A549 (cell line): Measurements from ENCODE around the gene SDF2L1. TPM values are rescaled to one million over a fixed set of nuclear protein-coding genes. Genes with fewer than 3 reads are reported as not detected.

Source experiments
- ATAC-seq, 2 experiments: fragments of 200-7000 bp in 1 of 2; fragments of >200 bp in 1 of 2; cut with Nextera tagmentation in 1 of 2; cut with Tn5 transposase in 1 of 2; 3 replicates each; pipeline versions ENCODE4 v1.8.0 to v1.9.1; 2018 to 2020; ENCODE audit warnings: mild to moderate bottlenecking in 1 of 2, moderate library complexity in 1 of 2
- CTCF ChIA-PET: fragments of 300-600 bp; sonication (Branson Sonifier 250); formaldehyde crosslinking; extraction: SDS; loops from one replicate; lab custom pipeline; 2021; ENCODE audit warnings: antibody characterized with exemption, inconsistent platforms; lab: Yijun Ruan, JAX
- POLR2A ChIA-PET: fragments of 350-600 bp; formaldehyde crosslinking; extraction: SDS; loops from one replicate; lab custom pipeline; 2021; ENCODE audit warnings: antibody characterized with exemption, inconsistent platforms; lab: Yijun Ruan, JAX
- DNase-seq, 2 experiments: peaks; one replicate each; pipeline versions ENCODE4 v3.0.0 to v3.0.0-alpha.2; 2011 to 2016; ENCODE audit warnings: low read depth in 1 of 2, low spot score in 1 of 2
- FAIRE-seq: peaks from 2 replicates; lab custom pipeline; 2011; peaks lifted over from hg19 to GRCh38; lab: Jason Lieb, UNC
- H3K27ac ChIP-seq, 2 experiments: fragments of >200 bp; sonication (Bioruptor Twin); formaldehyde crosslinking; 3 replicates each; pipeline ENCODE4 v1.5.1; 2016 to 2017
- H3K4me1 ChIP-seq: fragments of >200 bp; sonication (Bioruptor Twin); formaldehyde crosslinking; 3 replicates; pipeline ENCODE4 v1.6.1; 2016
- H3K4me2 ChIP-seq: fragments of >200 bp; sonication (Bioruptor Twin); formaldehyde crosslinking; 3 replicates; pipeline ENCODE4 v1.6.1; 2016
- H3K4me3 ChIP-seq: fragments of >200 bp; sonication (Bioruptor Twin); formaldehyde crosslinking; 3 replicates; pipeline ENCODE4 v1.5.1; 2016
- H3K9me3 ChIP-seq: fragments of >200 bp; sonication (Bioruptor Twin); formaldehyde crosslinking; 3 replicates; pipeline ENCODE4 v1.6.1; 2016
- EHF ChIP-seq: fragments of 250-450 bp; sonication (Bioruptor Pico); IDR thresholded peaks from 2 replicates; pipeline ENCODE4 v1.5.0; 2020; ENCODE audit warnings: mild to moderate bottlenecking
- EP300 ChIP-seq, 2 experiments: fragments of >200 bp; sonication (Bioruptor Twin); formaldehyde crosslinking; IDR thresholded peaks; 2 replicates in 1 of 2; 3 replicates in 1 of 2; pipeline ENCODE4 v1.6.1; 2016 to 2017
- ESRRA ChIP-seq: fragments of 150-350 bp; IDR thresholded peaks from 2 replicates; pipeline ENCODE4 v1.6.1; 2014; ENCODE audit warnings: mild to moderate bottlenecking, low read length, borderline replicate concordance
- FOSL2 ChIP-seq, 2 experiments: fragments of 450-650 bp in 1 of 2; fragments of >200 bp in 1 of 2; sonication (Bioruptor Twin) in 1 of 2; formaldehyde crosslinking; IDR thresholded peaks; 2 replicates each; pipeline versions ENCODE4 v1.5.0 to v1.6.1; 2016 to 2020; ENCODE audit warnings: mild to moderate bottlenecking in 1 of 2, moderate library complexity in 1 of 2
- JUN ChIP-seq, 2 experiments: fragments of >200 bp; sonication (Bioruptor Twin); formaldehyde crosslinking; IDR thresholded peaks; 2 replicates in 1 of 2; 3 replicates in 1 of 2; pipeline ENCODE4 v1.6.1; 2016 to 2017
- KDM1A ChIP-seq: fragments of 200-600 bp; sonication (generic); IDR thresholded peaks from 2 replicates; pipeline ENCODE4 v1.6.1; 2016; ENCODE audit warnings: low read depth, mild to moderate bottlenecking
- MAFK ChIP-seq: fragments of 450-650 bp; IDR thresholded peaks from 2 replicates; pipeline ENCODE4 v1.6.1; 2014; ENCODE audit not compliant: partially characterized antibody
- PHF8 ChIP-seq: fragments of 200-600 bp; sonication (generic); IDR thresholded peaks from 2 replicates; pipeline ENCODE4 v1.6.1; 2016; ENCODE audit warnings: low read depth, mild to moderate bottlenecking, antibody characterized with exemption, moderate library complexity, borderline replicate concordance
- RARB ChIP-seq: fragments of 250-450 bp; sonication (Bioruptor Pico); IDR thresholded peaks from 2 replicates; pipeline ENCODE4 v1.8.0; 2021; ENCODE audit warnings: mild to moderate bottlenecking, moderate library complexity
- RNF2 ChIP-seq: fragments of 200-600 bp; sonication (generic); IDR thresholded peaks from 2 replicates; pipeline ENCODE4 v1.6.1; 2016; ENCODE audit warnings: low read depth, mild to moderate bottlenecking, antibody characterized with exemption, moderate library complexity, borderline replicate concordance
- SREBF2 ChIP-seq: fragments of 450-650 bp; IDR thresholded peaks from 2 replicates; pipeline ENCODE4 v1.6.1; 2014; ENCODE audit warnings: mild to moderate bottlenecking, moderate library complexity
- TFCP2L1 ChIP-seq: fragments of 250-450 bp; sonication (Bioruptor Pico); IDR thresholded peaks from 2 replicates; pipeline ENCODE4 v1.5.0; 2021; ENCODE audit warnings: mild to moderate bottlenecking
- TP53 ChIP-seq: fragments of 250-450 bp; sonication (Bioruptor Pico); IDR thresholded peaks from 2 replicates; pipeline ENCODE4 v1.5.0; 2021; ENCODE audit warnings: mild to moderate bottlenecking, moderate library complexity
- ZFP36 ChIP-seq: fragments of 450-650 bp; IDR thresholded peaks from 2 replicates; pipeline ENCODE4 v1.6.1; 2014; ENCODE audit warnings: borderline replicate concordance; ENCODE audit not compliant: partially characterized antibody
- ZNF302 ChIP-seq: fragments of 250-450 bp; sonication (Bioruptor Pico); IDR thresholded peaks from 2 replicates; pipeline ENCODE4 v1.9.0; 2021; ENCODE audit warnings: inconsistent platforms, mild to moderate bottlenecking, moderate library complexity
- WGBS: methylation state at CpG from one replicate; pipeline ENCODE4 v1.1.6; 2017; ENCODE audit errors: missing lambda C conversion rate; 5-methylcytosine and 5-hydroxymethylcytosine counted together
- polyA plus RNA-seq, 4 experiments: library from polyadenylated mRNA; depleted of rRNA in 3 of 4; stranded (reverse); fragments of >200 nt; fragmentation: RNase III in 1 of 4; extraction: RNeasy Plus Mini Kit Qiagen cat#74134 plus additional on column Dnase treatment in 1 of 4; gene quantifications; 2 replicates in 3 of 4; 3 replicates in 1 of 4; pipeline ENCODE4 v1.2.3, GENCODE V29; 2011 to 2017
- TF ChIP-seq, protein P1 (sequence below): fragments of 150-350 bp; IDR thresholded peaks from 2 replicates; pipeline ENCODE4 v1.6.1; 2014; ENCODE audit warnings: low read depth, mild to moderate bottlenecking, low read length
- TF ChIP-seq, protein P2 (sequence below): fragments of >200 bp; sonication (Bioruptor Twin); formaldehyde crosslinking; IDR thresholded peaks from 3 replicates; pipeline ENCODE4 v1.6.1; 2016
- TF ChIP-seq, protein P3 (sequence below): fragments of >200 bp; sonication (Bioruptor Twin); formaldehyde crosslinking; IDR thresholded peaks from 2 replicates; pipeline ENCODE4 v1.6.1; 2016
- TF ChIP-seq, protein P4 (sequence below): fragments of 200-600 bp; sonication (generic); IDR thresholded peaks from 2 replicates; pipeline ENCODE4 v1.6.1; 2016; ENCODE audit warnings: antibody characterized with exemption, mild to moderate bottlenecking, moderate library complexity

SDF2L1 gene
- polyA plus RNA-seq, 2 of the 4 experiments (the other 2 are of a cell fraction): 13.7 to 41.9 TPM

DNA sequence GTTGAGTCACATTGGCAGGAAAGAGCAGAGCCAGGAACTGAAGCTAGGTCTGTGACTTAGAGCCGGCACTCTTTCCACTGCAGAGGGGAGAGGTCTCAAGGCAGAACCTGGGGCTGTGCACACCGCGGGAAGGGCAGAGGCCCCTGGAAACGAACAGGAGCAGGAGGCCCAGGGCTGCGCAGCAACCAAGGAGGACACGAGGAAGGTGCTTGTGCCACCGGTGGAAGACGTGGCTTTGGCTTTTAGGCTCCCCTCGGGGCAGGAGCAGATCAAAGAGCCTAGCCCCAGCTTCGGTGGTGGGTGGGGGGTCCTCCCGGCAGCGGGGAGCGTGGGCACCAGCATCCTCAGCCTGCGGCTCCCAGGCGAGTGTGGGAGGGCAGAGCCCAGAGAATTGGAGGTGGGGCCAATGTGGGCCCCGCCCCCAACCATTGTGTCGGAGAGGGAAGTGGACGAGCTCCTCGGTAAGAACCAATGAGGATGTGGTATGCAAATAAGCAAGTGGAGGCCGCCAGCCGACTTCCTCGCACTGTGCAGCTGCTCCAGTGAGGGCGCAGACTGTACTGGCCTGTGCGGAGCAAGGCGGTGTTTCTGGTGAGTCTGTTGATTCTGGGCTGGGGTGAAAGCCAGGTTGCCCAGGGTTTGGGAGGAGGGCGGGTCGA, 9.7 kb upstream of the SDF2L1 start, which contains the start of gene CCDC116:
TSS of gene CCDC116 (plus strand) at position 524 of the 659 bp plus-strand sequence. CDS start 422 bp downstream, outside the sequence.
- ChIA-PET CTCF (interaction anchor here (1.2 to 9.7 kb wide), 2 partner anchors 9 to 14 kb away, joined by 3 to 133 read pairs; partner anchors contain the start of gene SDF2L1), POLR2A (no interaction called here)
- no peak within 1 kb of the TSS for H3K27ac ChIP-seq
- no peak within 1 kb of the TSS for H3K4me3 ChIP-seq
- H3K4me1 ChIP-seq: peaks cover 9% of the 10 kb centered on the region; the same call in 1 of the 3 replicates
- 87% methylated on average over 22 of the region's 27 CpGs for WGBS
- ATAC-seq: no peak; a peak in 1 of 6 replicates
- H3K4me2 ChIP-seq: no peak within 1 kb of the TSS
- no peak for FAIRE-seq
- no peaks in the 10 kb centered on the region for H3K9me3 ChIP-seq
- TF ChIP-seq, protein P1, sequence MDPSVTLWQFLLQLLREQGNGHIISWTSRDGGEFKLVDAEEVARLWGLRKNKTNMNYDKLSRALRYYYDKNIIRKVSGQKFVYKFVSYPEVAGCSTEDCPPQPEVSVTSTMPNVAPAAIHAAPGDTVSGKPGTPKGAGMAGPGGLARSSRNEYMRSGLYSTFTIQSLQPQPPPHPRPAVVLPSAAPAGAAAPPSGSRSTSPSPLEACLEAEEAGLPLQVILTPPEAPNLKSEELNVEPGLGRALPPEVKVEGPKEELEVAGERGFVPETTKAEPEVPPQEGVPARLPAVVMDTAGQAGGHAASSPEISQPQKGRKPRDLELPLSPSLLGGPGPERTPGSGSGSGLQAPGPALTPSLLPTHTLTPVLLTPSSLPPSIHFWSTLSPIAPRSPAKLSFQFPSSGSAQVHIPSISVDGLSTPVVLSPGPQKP: no peak
- TF ChIP-seq, all 56 proteins: peak for 0
- DNase-seq: peak in 1 of 2 experiments; percentile 31

DNA sequence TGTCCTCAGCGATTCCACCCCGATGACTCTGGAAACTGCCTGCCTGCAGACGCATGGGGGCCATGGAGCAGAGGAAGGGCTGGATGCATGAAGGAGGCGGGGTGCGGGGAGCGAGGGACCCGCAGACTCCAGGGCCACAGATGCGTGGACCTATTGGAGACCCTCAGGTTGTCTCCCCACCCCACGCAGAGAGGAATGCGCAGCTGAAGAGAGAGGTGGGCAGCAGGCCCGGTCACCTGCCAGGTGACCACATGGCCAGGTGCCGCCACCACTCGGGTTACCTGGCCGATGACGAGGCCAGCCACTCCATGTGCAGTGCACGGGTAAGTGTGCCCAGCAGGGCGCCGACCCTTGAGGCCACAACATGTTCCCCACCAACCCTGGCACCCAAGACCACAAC, 9.2 kb upstream of the SDF2L1 start:
- Histone ChIP-seq H3K4me3 (no peak overlapping the region), H3K27ac (no peak overlapping the region), H3K9me3 (no peaks in the 10 kb centered on the region), H3K4me2 (no peak overlapping the region), H3K4me1 (peaks cover 9% of the 10 kb centered on the region; the same call in 1 of the 3 replicates)
- TF ChIP-seq RARB (CRISPR knock-in tag): no peak
- TF ChIP-seq KDM1A: no peak
- TF ChIP-seq, protein P2, sequence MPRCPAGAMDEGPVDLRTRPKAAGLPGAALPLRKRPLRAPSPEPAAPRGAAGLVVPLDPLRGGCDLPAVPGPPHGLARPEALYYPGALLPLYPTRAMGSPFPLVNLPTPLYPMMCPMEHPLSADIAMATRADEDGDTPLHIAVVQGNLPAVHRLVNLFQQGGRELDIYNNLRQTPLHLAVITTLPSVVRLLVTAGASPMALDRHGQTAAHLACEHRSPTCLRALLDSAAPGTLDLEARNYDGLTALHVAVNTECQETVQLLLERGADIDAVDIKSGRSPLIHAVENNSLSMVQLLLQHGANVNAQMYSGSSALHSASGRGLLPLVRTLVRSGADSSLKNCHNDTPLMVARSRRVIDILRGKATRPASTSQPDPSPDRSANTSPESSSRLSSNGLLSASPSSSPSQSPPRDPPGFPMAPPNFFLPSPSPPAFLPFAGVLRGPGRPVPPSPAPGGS: no peak
- TF ChIP-seq, protein P3, sequence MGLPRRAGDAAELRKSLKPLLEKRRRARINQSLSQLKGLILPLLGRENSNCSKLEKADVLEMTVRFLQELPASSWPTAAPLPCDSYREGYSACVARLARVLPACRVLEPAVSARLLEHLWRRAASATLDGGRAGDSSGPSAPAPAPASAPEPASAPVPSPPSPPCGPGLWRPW: no peak
- TF ChIP-seq MAFK: no peak
- no peak for TF ChIP-seq EHF (CRISPR knock-in tag)
- TF ChIP-seq, protein P4, sequence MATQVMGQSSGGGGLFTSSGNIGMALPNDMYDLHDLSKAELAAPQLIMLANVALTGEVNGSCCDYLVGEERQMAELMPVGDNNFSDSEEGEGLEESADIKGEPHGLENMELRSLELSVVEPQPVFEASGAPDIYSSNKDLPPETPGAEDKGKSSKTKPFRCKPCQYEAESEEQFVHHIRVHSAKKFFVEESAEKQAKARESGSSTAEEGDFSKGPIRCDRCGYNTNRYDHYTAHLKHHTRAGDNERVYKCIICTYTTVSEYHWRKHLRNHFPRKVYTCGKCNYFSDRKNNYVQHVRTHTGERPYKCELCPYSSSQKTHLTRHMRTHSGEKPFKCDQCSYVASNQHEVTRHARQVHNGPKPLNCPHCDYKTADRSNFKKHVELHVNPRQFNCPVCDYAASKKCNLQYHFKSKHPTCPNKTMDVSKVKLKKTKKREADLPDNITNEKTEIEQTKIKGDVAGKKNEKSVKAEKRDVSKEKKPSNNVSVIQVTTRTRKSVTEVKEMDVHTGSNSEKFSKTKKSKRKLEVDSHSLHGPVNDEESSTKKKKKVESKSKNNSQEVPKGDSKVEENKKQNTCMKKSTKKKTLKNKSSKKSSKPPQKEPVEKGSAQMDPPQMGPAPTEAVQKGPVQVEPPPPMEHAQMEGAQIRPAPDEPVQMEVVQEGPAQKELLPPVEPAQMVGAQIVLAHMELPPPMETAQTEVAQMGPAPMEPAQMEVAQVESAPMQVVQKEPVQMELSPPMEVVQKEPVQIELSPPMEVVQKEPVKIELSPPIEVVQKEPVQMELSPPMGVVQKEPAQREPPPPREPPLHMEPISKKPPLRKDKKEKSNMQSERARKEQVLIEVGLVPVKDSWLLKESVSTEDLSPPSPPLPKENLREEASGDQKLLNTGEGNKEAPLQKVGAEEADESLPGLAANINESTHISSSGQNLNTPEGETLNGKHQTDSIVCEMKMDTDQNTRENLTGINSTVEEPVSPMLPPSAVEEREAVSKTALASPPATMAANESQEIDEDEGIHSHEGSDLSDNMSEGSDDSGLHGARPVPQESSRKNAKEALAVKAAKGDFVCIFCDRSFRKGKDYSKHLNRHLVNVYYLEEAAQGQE: no peak
- TF ChIP-seq TP53: no peak
- TF ChIP-seq ZNF302 (CRISPR knock-in tag): no peak
- no peak for TF ChIP-seq EP300 (IDR thresholded peaks at IDR 0.05)
- TF ChIP-seq PHF8: no peak
- no peak for TF ChIP-seq RNF2
- no peak for TF ChIP-seq ESRRA
- no peak for TF ChIP-seq TFCP2L1 (CRISPR knock-in tag)
- no peak for TF ChIP-seq JUN (IDR thresholded peaks at IDR 0.05)
- no peak for TF ChIP-seq ZFP36
- no peak for TF ChIP-seq SREBF2
- no peak for TF ChIP-seq FOSL2 (IDR thresholded peaks at IDR 0.05)
- no peak for TF ChIP-seq FOSL2 (CRISPR knock-in tag; IDR thresholded peaks at IDR 0.05)
- ChIA-PET POLR2A (no interaction called here), CTCF (interaction anchor here (9.7 kb wide), 1 partner anchor 8 kb away, joined by 133 read pairs; the partner anchor contains the start of gene SDF2L1)
- ATAC-seq (no peak), FAIRE-seq (no peak), DNase-seq (no peak)
- 93% methylated on average over 18 of the region's 18 CpGs for WGBS
